MCF 10A (cell line): ENCODE data around the gene HSF2. TPM values are rescaled to one million over a fixed set of nuclear protein-coding genes. Genes with fewer than 3 reads are reported as not detected.
A peak's percentile ranks its signal among the peaks of the same experiment; 100 is the strongest.

ENCODE experiments used
- BruUV-seq: library from RNA; stranded (reverse); fragments of 400-500 nt; replicated peaks from 2 replicates; lab custom pipeline; 2021; lab: Mats Ljungman, UMichigan
- CTCF ChIA-PET: fragments of 300-600 bp; sonication (Branson Sonifier 250); formaldehyde crosslinking; extraction: SDS; loops from one replicate; lab custom pipeline; 2021; ENCODE audit warnings: antibody characterized with exemption, inconsistent platforms; lab: Yijun Ruan, JAX
- POLR2A ChIA-PET: fragments of 300-600, 350-650 bp; sonication (Branson Sonifier 250); formaldehyde crosslinking; extraction: SDS; loops from one replicate; lab custom pipeline; 2020; ENCODE audit warnings: antibody characterized with exemption, inconsistent platforms; lab: Yijun Ruan, JAX
- DNase-seq: peaks from one replicate; pipeline ENCODE4 v3.0.0-alpha.2; 2018; ENCODE audit not compliant: unreplicated experiment
- H3K27ac Mint-ChIP-seq: one replicate; pipeline ENCODE4 v1.8.0; 2022; ENCODE audit warnings: mild to moderate bottlenecking, low read depth, mixed read lengths; ENCODE audit not compliant: unreplicated experiment
- H3K27me3 Mint-ChIP-seq: one replicate; pipeline ENCODE4 v1.8.0; 2022; ENCODE audit warnings: mixed read lengths; ENCODE audit not compliant: insufficient read depth, unreplicated experiment
- H3K36me3 Mint-ChIP-seq: one replicate; pipeline ENCODE4 v1.8.0; 2022; ENCODE audit warnings: mild to moderate bottlenecking, moderate library complexity, mixed read lengths; ENCODE audit not compliant: insufficient read depth, unreplicated experiment
- H3K4me1 Mint-ChIP-seq: one replicate; pipeline ENCODE4 v1.8.0; 2022; ENCODE audit warnings: mixed read lengths; ENCODE audit not compliant: insufficient read depth, unreplicated experiment
- H3K4me3 Mint-ChIP-seq: one replicate; pipeline ENCODE4 v1.8.0; 2022; ENCODE audit warnings: mild to moderate bottlenecking, moderate library complexity, mixed read lengths; ENCODE audit not compliant: unreplicated experiment
- H3K9me3 Mint-ChIP-seq: one replicate; pipeline ENCODE4 v1.8.0; 2022; ENCODE audit warnings: mixed read lengths; ENCODE audit not compliant: unreplicated experiment
- intact Hi-C: fragments of 100-400 bp; cut with micrococcal nuclease; formaldehyde crosslinking; loops from 2 replicates; pipeline ENCODE4 v1.14.1; 2022
- total RNA-seq: library from RNA; stranded (reverse); gene quantifications from 2 replicates; pipeline ENCODE4 v1.2.3, GENCODE V29; 2022
- TF ChIP-seq, protein P1 (sequence below): fragments of 200-600 bp; IDR thresholded peaks from one replicate; pipeline ENCODE4 v1.8.0; 2022; ENCODE audit warnings: antibody characterized with exemption, mild to moderate bottlenecking; ENCODE audit not compliant: unreplicated experiment

HSF2 gene
- total RNA-seq, 1 experiment from 2014 or later, result 8.6 TPM

DNA sequence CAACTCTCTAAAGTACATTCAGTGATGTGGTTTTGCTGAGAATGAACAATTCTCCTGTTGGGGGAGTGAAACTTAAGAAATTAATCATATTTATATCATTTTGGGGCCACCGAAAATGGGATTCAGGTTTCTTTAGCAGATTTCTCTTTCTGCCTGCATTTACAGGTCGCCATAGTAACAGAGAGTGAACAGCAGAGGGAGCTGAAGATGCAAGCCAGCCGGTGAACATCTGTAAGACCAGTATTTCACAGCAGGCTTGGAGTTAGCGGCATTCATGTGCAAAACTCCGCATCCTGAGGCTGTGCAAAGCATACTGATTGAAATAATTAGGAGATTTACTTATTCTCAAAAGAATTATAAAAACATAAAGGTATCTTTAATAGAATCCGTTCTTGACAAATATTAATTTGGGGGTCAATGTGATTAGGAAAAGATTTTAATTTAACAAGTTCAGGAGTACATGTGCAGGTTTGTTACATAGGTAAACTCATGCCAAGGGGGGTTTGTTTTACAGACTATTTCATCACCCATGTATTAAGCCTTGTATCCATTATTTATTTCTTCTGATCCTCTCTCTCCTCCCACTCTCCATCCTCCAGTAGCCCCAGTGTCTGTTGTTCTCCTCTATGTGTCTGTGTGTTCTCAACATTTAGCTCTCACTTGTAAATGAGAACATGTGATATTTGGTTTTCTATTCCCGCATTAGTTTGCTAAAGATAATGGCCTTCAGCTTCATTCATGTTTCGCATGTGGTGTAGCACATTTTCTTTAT lies 17.8 kb upstream of the HSF2 start:
- no peak overlapping the region for H3K4me3 Mint-ChIP-seq
- ChIA-PET POLR2A (interaction anchor here (1.3 kb wide), 1 partner anchor 90 kb away, joined by 3 read pairs; the partner anchor contains the start of gene SERINC1), CTCF (interaction anchor here (0.6 to 8.6 kb wide), 13 partner anchors 9 to 148 kb away, joined by 3 to 98 read pairs (median 4); no protein-coding TSS in a partner anchor)
- no peaks in the 10 kb centered on the region for H3K9me3 Mint-ChIP-seq
- H3K36me3 Mint-ChIP-seq, result no peaks in the 10 kb centered on the region
- no peak overlapping the region for H3K27ac Mint-ChIP-seq
- H3K4me1 Mint-ChIP-seq, result no peaks in the 10 kb centered on the region
- TF ChIP-seq, protein P1, sequence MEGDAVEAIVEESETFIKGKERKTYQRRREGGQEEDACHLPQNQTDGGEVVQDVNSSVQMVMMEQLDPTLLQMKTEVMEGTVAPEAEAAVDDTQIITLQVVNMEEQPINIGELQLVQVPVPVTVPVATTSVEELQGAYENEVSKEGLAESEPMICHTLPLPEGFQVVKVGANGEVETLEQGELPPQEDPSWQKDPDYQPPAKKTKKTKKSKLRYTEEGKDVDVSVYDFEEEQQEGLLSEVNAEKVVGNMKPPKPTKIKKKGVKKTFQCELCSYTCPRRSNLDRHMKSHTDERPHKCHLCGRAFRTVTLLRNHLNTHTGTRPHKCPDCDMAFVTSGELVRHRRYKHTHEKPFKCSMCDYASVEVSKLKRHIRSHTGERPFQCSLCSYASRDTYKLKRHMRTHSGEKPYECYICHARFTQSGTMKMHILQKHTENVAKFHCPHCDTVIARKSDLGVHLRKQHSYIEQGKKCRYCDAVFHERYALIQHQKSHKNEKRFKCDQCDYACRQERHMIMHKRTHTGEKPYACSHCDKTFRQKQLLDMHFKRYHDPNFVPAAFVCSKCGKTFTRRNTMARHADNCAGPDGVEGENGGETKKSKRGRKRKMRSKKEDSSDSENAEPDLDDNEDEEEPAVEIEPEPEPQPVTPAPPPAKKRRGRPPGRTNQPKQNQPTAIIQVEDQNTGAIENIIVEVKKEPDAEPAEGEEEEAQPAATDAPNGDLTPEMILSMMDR, result peak; percentile 67
- intact Hi-C loops, result loop anchor here (1.0 to 5.0 kb wide), 3 partner anchors 89 to 149 kb away; partner anchors contain the start of gene SERINC1
- DNase-seq, result peak; percentile 61
- BruUV-seq, result no TSS peak
- H3K27me3 Mint-ChIP-seq, result peaks cover 37% of the 10 kb centered on the region

DNA sequence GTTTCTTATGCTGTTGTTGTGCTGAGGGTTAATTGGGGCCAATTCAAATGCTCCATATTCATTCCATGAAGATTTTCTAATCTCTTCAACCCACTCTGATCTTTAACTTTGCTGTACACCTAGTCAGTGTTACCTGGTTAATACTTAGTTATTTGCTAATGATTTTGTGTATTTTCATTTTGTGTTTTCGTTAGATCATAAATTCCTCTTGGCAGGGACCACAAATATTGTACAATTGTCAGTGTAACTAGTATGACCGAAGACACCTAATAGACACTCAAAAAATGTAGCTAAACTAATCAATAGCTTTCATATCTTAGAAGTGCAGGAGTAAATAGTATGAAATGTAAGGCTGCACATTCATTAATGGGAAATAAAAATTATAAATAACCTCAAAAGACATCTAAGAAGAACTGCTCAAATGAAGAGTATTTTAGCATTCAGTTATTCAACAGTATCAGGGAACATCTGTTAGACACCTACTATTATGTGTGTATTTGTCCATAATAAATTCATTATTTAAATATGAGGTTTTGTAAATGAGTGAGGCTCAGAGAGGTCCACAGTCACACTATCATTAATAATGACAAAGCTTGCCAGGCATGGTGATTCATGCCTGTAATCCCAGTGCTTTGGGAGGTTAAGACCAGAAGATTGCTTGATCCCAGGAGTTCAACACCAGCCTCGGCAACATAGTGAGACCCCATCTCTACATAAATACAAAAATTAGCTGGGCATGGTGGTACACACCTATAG lies 13.4 kb upstream of the HSF2 start:
- BruUV-seq, result no TSS peak
- no peak for DNase-seq
- ChIA-PET POLR2A (interaction anchor here (0.9 kb wide), 1 partner anchor 9 kb away, joined by 3 read pairs; no protein-coding TSS in a partner anchor), CTCF (interaction anchor here (0.6 to 8.6 kb wide), 2 partner anchors 12 to 144 kb away, joined by 4 to 98 read pairs; no protein-coding TSS in a partner anchor)
- intact Hi-C loops, result no loop called here
- no peaks in the 10 kb centered on the region for H3K4me1 Mint-ChIP-seq
- no peak overlapping the region for H3K27ac Mint-ChIP-seq
- peaks cover 30% of the 10 kb centered on the region for H3K27me3 Mint-ChIP-seq
- TF ChIP-seq, protein P1, result no peak
- no peak overlapping the region for H3K4me3 Mint-ChIP-seq
- no peaks in the 10 kb centered on the region for H3K36me3 Mint-ChIP-seq
- H3K9me3 Mint-ChIP-seq, result no peaks in the 10 kb centered on the region

DNA sequence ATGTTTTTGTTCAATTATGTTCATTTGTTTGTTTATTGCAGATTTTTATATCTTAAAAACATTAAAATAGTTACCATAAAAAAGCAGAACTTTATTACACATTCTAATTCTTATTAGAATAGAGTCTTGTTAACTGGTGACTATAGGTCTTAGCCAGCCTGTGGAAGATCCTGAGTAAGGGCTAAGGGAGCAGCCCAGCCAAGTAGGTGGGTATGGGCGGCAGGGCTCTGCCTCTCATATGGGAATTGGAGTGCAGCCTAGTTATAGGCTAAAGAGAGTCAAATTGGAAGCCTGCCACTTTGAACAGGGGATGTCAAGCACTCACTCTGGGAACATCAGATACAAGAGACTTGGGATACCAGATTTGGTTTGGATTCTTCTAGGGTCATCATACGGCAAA lies 10.5 kb upstream of the HSF2 start:
- H3K36me3 Mint-ChIP-seq, result no peaks in the 10 kb centered on the region
- BruUV-seq, result no TSS peak
- ChIA-PET POLR2A (no interaction called here), CTCF (no interaction called here)
- H3K27ac Mint-ChIP-seq, result no peak overlapping the region
- no peak for DNase-seq
- intact Hi-C loops, result no loop called here
- no peaks in the 10 kb centered on the region for H3K9me3 Mint-ChIP-seq
- peaks cover 11% of the 10 kb centered on the region for H3K27me3 Mint-ChIP-seq
- TF ChIP-seq, protein P1, result no peak
- H3K4me1 Mint-ChIP-seq, result no peaks in the 10 kb centered on the region
- no peak overlapping the region for H3K4me3 Mint-ChIP-seq
